ENCODE measurements around the gene DDX23.
"Not testable (repeated sequence)": the region's sequence is repeated elsewhere in the genome, so short reads cannot be mapped to it uniquely, and the experiment has no call there.

The DDX23 gene

GRCh38 chr12:48865281-48866051 is 13.5 kb upstream of the DDX23 start, which contains the start of gene RND1:
Gene RND1, minus strand, starts transcription at chr12:48865870. Its CDS starts 103 bp downstream, at chr12:48865767.
- DNase-seq (ENCODE audit: low read depth), result peak; percentile 49
- H3K4me3 ChIP-seq (ENCODE audit: low read depth, low read length), result peak within 1 kb of the TSS; percentile 50

GRCh38 chr12:48863291-48863690 is 11.3 kb upstream of the DDX23 start:
- no peak overlapping the region for H3K4me3 ChIP-seq (ENCODE audit: low read depth, low read length)
- no peak for DNase-seq (ENCODE audit: low read depth)

- DNase-seq (ENCODE audit: low read depth), result no peak
- H3K4me3 ChIP-seq (ENCODE audit: low read depth, low read length), result no peak overlapping the region
Measured at GRCh38 chr12:48862760-48863159, 10.8 kb upstream of the DDX23 start.

GRCh38 chr12:48861111-48861510 is 9.1 kb upstream of the DDX23 start:
- DNase-seq (ENCODE audit: low read depth), result no peak
- H3K4me3 ChIP-seq (ENCODE audit: low read depth, low read length), result no peak overlapping the region

- DNase-seq (ENCODE audit: low read depth); H3K4me3 ChIP-seq (ENCODE audit: low read depth, low read length): not testable (repeated sequence)
Measured at GRCh38 chr12:48860236-48860635, 8.3 kb upstream of the DDX23 start.

- H3K4me3 ChIP-seq (ENCODE audit: low read depth, low read length), result no peak overlapping the region
- no peak for DNase-seq (ENCODE audit: low read depth)
Measured at GRCh38 chr12:48859607-48860006, 7.6 kb upstream of the DDX23 start.

GRCh38 chr12:48858043-48858442 is 6.1 kb upstream of the DDX23 start:
- DNase-seq (ENCODE audit: low read depth), result no peak
- H3K4me3 ChIP-seq (ENCODE audit: low read depth, low read length), result no peak overlapping the region

- no peak overlapping the region for H3K4me3 ChIP-seq (ENCODE audit: low read depth, low read length)
Measured at GRCh38 chr12:48857278-48857994, 5.5 kb upstream of the DDX23 start.

GRCh38 chr12:48856379-48856778 is 4.4 kb upstream of the DDX23 start:
- no peak overlapping the region for H3K4me3 ChIP-seq (ENCODE audit: low read depth, low read length)
- DNase-seq (ENCODE audit: low read depth), result no peak

More at GRCh38 chr12:48857278-48857994, 5.5 kb upstream of the DDX23 start:
- DNase-seq (ENCODE audit: low read depth), result no peak

- not testable (repeated sequence) for H3K4me3 ChIP-seq (ENCODE audit: low read depth, low read length); DNase-seq (ENCODE audit: low read depth)
Measured at GRCh38 chr12:48854932-48855331, 3.0 kb upstream of the DDX23 start.

GRCh38 chr12:48854488-48854887 is 2.5 kb upstream of the DDX23 start:
- no peak for DNase-seq (ENCODE audit: low read depth)
- no peak overlapping the region for H3K4me3 ChIP-seq (ENCODE audit: low read depth, low read length)

GRCh38 chr12:48852734-48853688 is 1.0 kb upstream of the DDX23 start:
- peak; percentile 45 for DNase-seq (ENCODE audit: low read depth)
- peak overlapping the region; percentile 91 for H3K4me3 ChIP-seq (ENCODE audit: low read depth, low read length)

GRCh38 chr12:48842021-48842420 is 9.9 kb downstream of the DDX23 start:
- DNase-seq (ENCODE audit: low read depth), result not testable (repeated sequence)

GRCh38 chr12:48838048-48838447 is 13.9 kb downstream of the DDX23 start:
- H3K4me3 ChIP-seq (ENCODE audit: low read depth, low read length), result no peak overlapping the region
- no peak for DNase-seq (ENCODE audit: low read depth)

More at GRCh38 chr12:48842021-48842420, 9.9 kb downstream of the DDX23 start:
- H3K4me3 ChIP-seq (ENCODE audit: low read depth, low read length), result not testable (repeated sequence)

GRCh38 chr12:48832321-48833060 is 19.5 kb downstream of the DDX23 start:
- no peak overlapping the region for H3K4me3 ChIP-seq (ENCODE audit: low read depth, low read length)
- DNase-seq (ENCODE audit: low read depth), result no peak

GRCh38 chr12:48831257-48831656 is 20.7 kb downstream of the DDX23 start:
- no peak overlapping the region for H3K4me3 ChIP-seq (ENCODE audit: low read depth, low read length)
- no peak for DNase-seq (ENCODE audit: low read depth)

GRCh38 chr12:48828841-48829575 is 23.0 kb downstream of the DDX23 start:
- no peak for DNase-seq (ENCODE audit: low read depth)
- no peak overlapping the region for H3K4me3 ChIP-seq (ENCODE audit: low read depth, low read length)

- no peak overlapping the region for H3K4me3 ChIP-seq (ENCODE audit: low read depth, low read length)
- no peak for DNase-seq (ENCODE audit: low read depth)
Measured at GRCh38 chr12:48828293-48828692, 23.7 kb downstream of the DDX23 start.
